Tibial artery (tissue), 4 donors: ENCODE measurements around the gene COPG1.

Experiments
- DNase-seq, 2 donors: peaks; one replicate each; pipeline ENCODE4 v3.0.0-alpha.2; 2019
- H3K27ac ChIP-seq, 2 donors: fragments of 200-600 bp; sonication (generic) in 1 of 2; 1 replicate in 1 of 2; 2 replicates in 1 of 2; pipeline ENCODE4 v1.5.1; 2018 to 2019; ENCODE audit warnings: mild to moderate bottlenecking in 1 of 2
- H3K27me3 ChIP-seq, 2 donors: fragments of 200-600 bp; sonication (generic) in 1 of 2; one replicate each; pipeline versions ENCODE4 v1.5.1 to v1.6.0; 2016 to 2019
- H3K36me3 ChIP-seq, 3 donors: fragments of 200-600 bp; sonication (generic) in 2 of 3; one replicate each; pipeline ENCODE4 v1.5.1; 2016 to 2019; ENCODE audit warnings: mild to moderate bottlenecking in 2 of 3
- H3K4me1 ChIP-seq, 4 donors: fragments of 200-600 bp; sonication (generic) in 2 of 4; 1 replicate in 3 of 4; 2 replicates in 1 of 4; pipeline ENCODE4 v1.5.1; 2016 to 2019
- H3K4me3 ChIP-seq, 2 donors: fragments of 200-600 bp; sonication (generic) in 1 of 2; 1 replicate in 1 of 2; 2 replicates in 1 of 2; pipeline ENCODE4 v1.5.1; 2018 to 2019; ENCODE audit warnings: mild to moderate bottlenecking in 2 of 2
- H3K9me3 ChIP-seq, 3 donors: fragments of 200-600 bp; sonication (generic) in 1 of 3; one replicate each; pipeline ENCODE4 v1.5.1; 2016 to 2019
- intact Hi-C: fragments of 100-400 bp; cut with DNase I; formaldehyde crosslinking; loops from one replicate; pipeline ENCODE4 v1.15.0; 2023; ENCODE audit warnings: low total_unique reads
- TF ChIP-seq, protein P1 (sequence below), 2 experiments: fragments of 200-600 bp in 1 of 2; fragments of 450-650 bp in 1 of 2; IDR thresholded peaks; one replicate each; pipeline ENCODE4 v1.5.1; 2017 to 2019; ENCODE audit warnings: antibody characterized with exemption in 2 of 2, mild to moderate bottlenecking in 1 of 2, moderate library complexity in 1 of 2

COPG1 gene

DNA sequence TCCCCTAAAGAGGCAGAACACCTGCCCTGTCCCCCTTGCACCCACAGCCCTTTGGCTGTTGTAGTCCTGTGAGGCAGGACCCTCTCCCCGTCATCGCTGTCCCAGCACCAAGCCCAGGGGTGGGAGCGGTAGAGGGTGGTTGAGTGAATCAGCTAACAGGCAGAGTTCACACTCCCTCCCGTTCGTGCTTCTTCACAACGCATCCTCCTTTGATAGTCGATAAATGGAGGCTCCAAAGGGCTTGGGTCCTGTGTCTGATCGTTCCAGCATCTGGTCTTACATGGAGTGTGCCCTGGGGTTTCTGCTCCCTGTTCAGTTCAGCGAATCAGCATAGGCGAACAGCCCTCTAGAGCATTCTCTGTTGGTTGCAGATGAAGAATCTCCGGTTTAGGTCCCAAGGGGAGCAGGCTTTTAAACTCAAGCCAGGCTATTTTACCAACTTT lies 28.4 kb downstream of the COPG1 start:
- H3K4me3 ChIP-seq = peak overlapping the region; percentile 72 to 89
- H3K27me3 ChIP-seq = no peaks in the 10 kb centered on the region
- TF ChIP-seq, protein P1, sequence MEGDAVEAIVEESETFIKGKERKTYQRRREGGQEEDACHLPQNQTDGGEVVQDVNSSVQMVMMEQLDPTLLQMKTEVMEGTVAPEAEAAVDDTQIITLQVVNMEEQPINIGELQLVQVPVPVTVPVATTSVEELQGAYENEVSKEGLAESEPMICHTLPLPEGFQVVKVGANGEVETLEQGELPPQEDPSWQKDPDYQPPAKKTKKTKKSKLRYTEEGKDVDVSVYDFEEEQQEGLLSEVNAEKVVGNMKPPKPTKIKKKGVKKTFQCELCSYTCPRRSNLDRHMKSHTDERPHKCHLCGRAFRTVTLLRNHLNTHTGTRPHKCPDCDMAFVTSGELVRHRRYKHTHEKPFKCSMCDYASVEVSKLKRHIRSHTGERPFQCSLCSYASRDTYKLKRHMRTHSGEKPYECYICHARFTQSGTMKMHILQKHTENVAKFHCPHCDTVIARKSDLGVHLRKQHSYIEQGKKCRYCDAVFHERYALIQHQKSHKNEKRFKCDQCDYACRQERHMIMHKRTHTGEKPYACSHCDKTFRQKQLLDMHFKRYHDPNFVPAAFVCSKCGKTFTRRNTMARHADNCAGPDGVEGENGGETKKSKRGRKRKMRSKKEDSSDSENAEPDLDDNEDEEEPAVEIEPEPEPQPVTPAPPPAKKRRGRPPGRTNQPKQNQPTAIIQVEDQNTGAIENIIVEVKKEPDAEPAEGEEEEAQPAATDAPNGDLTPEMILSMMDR (IDR thresholded peaks at IDR 0.05) = no peak
- peaks cover 0 to 32% (median 19%) of the 10 kb centered on the region in 4 donors for H3K4me1 ChIP-seq
- intact Hi-C loops = loop anchor here (5.0 kb wide), 1 partner anchor 39 kb away; a partner anchor contains a TSS
- peaks cover 28 to 54% (median 48%) of the 10 kb centered on the region in 3 donors for H3K36me3 ChIP-seq
- DNase-seq = peak in 1 of 2 donors; percentile 62
- no peaks in the 10 kb centered on the region for H3K9me3 ChIP-seq
- H3K27ac ChIP-seq = peak overlapping the region; percentile 89 to 96

GRCh38 chr3:129278439-129278965 lies 29.1 kb downstream of the COPG1 start, which contains the start of gene HMCES:
HMCES (plus strand) TSS chr3:129278870; CDS start chr3:129279733, 863 bp downstream.
- no peaks in the 10 kb centered on the region for H3K27me3 ChIP-seq
- peak; percentile 92 to 96 for DNase-seq
- peak within 1 kb of the TSS; percentile 72 to 89 for H3K4me3 ChIP-seq
- TF ChIP-seq, protein P1 (IDR thresholded peaks at IDR 0.05) = peak in 1 of 2 experiments; percentile 4
- peaks cover 22 to 54% (median 41%) of the 10 kb centered on the region in 3 donors for H3K36me3 ChIP-seq
- H3K27ac ChIP-seq = peak within 1 kb of the TSS; percentile 89 to 96
- H3K9me3 ChIP-seq = no peaks in the 10 kb centered on the region
- H3K4me1 ChIP-seq = peaks cover 0 to 32% (median 19%) of the 10 kb centered on the region in 4 donors
- intact Hi-C loops = loop anchor here (5.0 kb wide), 1 partner anchor 39 kb away; a partner anchor contains a TSS

- Histone ChIP-seq H3K9me3 (no peaks in the 10 kb centered on the region), H3K4me3 (peak overlapping the region; percentile 72 to 89), H3K4me1 (peaks cover 0 to 32% (median 19%) of the 10 kb centered on the region in 4 donors), H3K36me3 (peaks cover 17 to 51% (median 34%) of the 10 kb centered on the region in 3 donors), H3K27me3 (no peaks in the 10 kb centered on the region), H3K27ac (peak overlapping the region; percentile 89 to 96)
- intact Hi-C loops = loop anchor here (5.0 kb wide), 1 partner anchor 38 kb away; a partner anchor contains a TSS
- TF ChIP-seq, protein P1 (IDR thresholded peaks at IDR 0.05) = no peak
- DNase-seq = peak in 1 of 2 donors; percentile 72
These were observed 29.8 kb downstream of the COPG1 start for GRCh38 chr3:129278966-129279906.

DNA sequence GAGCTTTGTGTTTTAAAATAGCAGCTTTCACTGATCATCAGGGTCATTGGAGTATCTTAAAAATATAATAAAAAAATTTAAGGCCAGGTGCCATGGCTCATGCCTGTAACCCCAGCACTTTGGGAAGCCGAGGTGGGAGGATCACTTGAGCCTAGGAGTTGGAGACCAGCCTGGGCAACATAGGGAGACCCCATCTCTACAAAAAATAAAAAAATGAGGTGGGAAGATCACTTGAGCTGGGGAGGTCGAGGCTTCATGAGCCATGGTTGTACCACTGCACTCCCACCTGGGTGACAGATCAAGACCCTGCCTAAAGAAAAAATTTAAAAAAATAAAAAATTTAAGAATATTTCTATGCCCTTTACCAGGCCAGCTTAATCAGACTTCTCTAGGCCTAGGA lies 30.8 kb downstream of the COPG1 start:
- H3K36me3 ChIP-seq = peaks cover 11 to 48% (median 25%) of the 10 kb centered on the region in 3 donors
- peaks cover 0 to 32% (median 19%) of the 10 kb centered on the region in 4 donors for H3K4me1 ChIP-seq
- no peaks in the 10 kb centered on the region for H3K27me3 ChIP-seq
- peak overlapping the region; percentile 72 to 89 for H3K4me3 ChIP-seq
- no peak for DNase-seq
- TF ChIP-seq, protein P1 (IDR thresholded peaks at IDR 0.05) = no peak
- H3K9me3 ChIP-seq = no peaks in the 10 kb centered on the region
- H3K27ac ChIP-seq = peak overlapping the region; percentile 89 to 96
- intact Hi-C loops = no loop called here

DNA sequence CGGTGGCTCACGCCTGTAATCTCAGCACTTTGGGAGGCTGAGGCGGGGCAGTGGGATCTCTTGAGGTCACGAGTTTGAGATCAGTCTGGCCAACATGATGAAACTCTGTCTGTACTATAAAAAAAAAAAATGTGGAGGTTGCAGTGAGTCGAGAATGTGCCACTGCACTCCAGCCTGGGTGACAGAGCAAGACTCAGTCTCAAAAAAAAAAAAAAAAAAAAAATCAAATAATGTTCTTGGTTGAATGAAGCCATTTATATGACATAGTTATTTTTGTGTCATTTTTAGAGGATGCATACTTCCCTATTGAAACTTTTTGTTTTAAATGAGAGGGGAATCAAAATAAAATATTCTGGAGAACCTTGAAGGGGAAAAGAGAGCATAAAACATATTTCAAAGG lies 32.3 kb downstream of the COPG1 start:
- Histone ChIP-seq H3K27ac (no peak overlapping the region), H3K27me3 (no peaks in the 10 kb centered on the region), H3K9me3 (no peaks in the 10 kb centered on the region), H3K36me3 (peaks cover 6 to 45% (median 19%) of the 10 kb centered on the region in 3 donors), H3K4me3 (no peak overlapping the region), H3K4me1 (peaks cover 0 to 32% (median 19%) of the 10 kb centered on the region in 4 donors)
- no peak for DNase-seq
- intact Hi-C loops = no loop called here
- TF ChIP-seq, protein P1 (IDR thresholded peaks at IDR 0.05) = no peak
